Astrocyte of the spinal cord (primary cell): ENCODE data around the gene MYF6.

ENCODE experiments used
- DNase-seq: peaks from one replicate; pipeline ENCODE4 v3.0.0; 2011; ENCODE audit warnings: low read depth, low spot score
- H3K4me3 ChIP-seq: 2 replicates; pipeline ENCODE4 v1.5.1; 2011; ENCODE audit warnings: low read depth, mild to moderate bottlenecking, low read length, moderate library complexity
- CTCF ChIP-seq: IDR thresholded peaks from 2 replicates; pipeline ENCODE4 v1.5.1; 2012; ENCODE audit warnings: low read depth, mild to moderate bottlenecking, low read length, inconsistent platforms
- in situ Hi-C: cut with HindIII; loops from 2 replicates; pipeline ENCODE4 v1.10.0; 2017; ENCODE audit warnings: low sequenced_read_pairs

Gene MYF6

DNA sequence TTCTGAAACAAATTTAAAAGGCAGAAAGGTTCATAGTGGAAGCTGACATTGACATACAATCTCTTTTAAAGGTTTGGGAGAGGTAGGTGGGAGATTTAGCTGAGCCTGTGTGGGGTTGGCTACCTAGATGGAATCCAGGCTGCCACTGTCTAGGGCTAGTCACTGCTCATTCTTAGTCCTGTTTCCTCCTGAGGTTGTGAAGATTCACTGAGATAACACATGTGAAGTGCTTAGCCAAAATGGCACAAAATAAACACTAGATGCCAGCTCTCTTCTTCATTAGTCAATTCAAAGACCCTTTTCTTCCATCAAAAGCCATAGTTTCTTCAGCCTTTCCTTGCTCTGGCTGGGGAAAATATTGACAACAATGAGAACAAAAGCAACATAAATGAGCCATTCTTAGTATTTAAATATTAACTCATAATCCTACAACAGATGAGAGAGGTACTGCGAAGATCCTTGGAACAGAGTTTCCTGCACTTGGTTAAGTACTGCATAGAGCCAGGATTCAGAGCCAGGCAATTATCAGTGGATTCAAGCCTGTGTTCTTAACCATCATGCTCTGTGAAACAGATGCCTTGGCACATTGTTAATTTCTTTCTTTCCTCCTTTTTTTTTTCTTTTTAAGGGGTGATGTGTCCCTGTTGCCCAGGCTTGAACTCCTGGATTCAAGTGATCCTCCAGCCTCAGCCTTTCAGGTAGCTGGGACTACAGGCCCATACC, 3.5 kb downstream of the MYF6 start:
- H3K4me3 ChIP-seq: no peak overlapping the region
- in situ Hi-C loops: no loop called here
- DNase-seq: no peak
- TF ChIP-seq CTCF: no peak

- no peak overlapping the region for H3K4me3 ChIP-seq
- in situ Hi-C loops: no loop called here
- TF ChIP-seq CTCF: no peak
- DNase-seq: no peak
Observed at GRCh38 chr12:80711866-80712265, 4.4 kb downstream of the MYF6 start.

DNA sequence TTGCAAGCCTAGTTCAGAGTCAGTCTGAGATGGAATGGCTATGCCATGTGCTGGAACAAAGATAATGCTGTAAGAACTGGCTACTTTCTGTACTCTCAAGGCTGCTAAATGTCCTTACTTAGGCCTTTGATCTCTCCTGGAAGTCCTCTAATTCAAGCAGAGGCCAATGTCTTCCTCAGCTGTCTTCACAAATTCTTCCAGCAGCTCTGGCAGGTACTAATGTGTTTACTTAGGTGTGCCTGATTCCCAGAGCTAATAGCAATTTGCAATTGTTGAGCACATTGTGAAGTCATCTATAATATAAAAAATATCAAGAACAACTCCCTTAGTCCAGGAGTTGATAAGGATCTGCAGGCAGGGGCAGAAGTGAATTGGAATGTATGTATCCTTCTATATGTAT, 5.4 kb downstream of the MYF6 start:
- no peak overlapping the region for H3K4me3 ChIP-seq
- DNase-seq: no peak
- in situ Hi-C loops: no loop called here
- TF ChIP-seq CTCF: no peak

- in situ Hi-C loops: no loop called here
- DNase-seq: no peak
- TF ChIP-seq CTCF: no peak
- no peak overlapping the region for H3K4me3 ChIP-seq
Observed at GRCh38 chr12:80713419-80713818, 6.0 kb downstream of the MYF6 start.

GRCh38 chr12:80714055-80714454, 6.6 kb downstream of the MYF6 start:
- peak; percentile 53 for DNase-seq
- no peak for TF ChIP-seq CTCF
- in situ Hi-C loops: no loop called here
- H3K4me3 ChIP-seq: peak overlapping the region; percentile 19

DNA sequence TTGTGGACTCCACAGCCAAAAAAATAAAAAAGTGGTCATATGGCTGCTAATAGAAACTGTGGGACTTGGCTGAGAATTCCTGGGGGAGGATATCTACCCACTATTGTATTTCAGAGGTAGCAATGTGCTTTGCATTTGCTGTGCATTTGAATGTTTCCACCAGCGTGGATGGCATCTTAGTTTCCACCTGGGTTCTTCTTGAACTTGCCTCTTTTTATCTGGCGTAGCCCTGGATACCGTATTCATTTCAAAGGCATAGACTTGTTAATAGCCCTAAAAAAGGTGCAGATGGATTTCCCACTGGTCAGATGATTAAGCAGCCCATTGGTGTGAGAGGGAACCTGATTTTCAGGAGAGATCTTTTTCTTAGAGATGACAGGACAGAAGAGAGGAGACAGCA, 7.4 kb downstream of the MYF6 start:
- in situ Hi-C loops: no loop called here
- TF ChIP-seq CTCF: no peak
- no peak for DNase-seq

DNA sequence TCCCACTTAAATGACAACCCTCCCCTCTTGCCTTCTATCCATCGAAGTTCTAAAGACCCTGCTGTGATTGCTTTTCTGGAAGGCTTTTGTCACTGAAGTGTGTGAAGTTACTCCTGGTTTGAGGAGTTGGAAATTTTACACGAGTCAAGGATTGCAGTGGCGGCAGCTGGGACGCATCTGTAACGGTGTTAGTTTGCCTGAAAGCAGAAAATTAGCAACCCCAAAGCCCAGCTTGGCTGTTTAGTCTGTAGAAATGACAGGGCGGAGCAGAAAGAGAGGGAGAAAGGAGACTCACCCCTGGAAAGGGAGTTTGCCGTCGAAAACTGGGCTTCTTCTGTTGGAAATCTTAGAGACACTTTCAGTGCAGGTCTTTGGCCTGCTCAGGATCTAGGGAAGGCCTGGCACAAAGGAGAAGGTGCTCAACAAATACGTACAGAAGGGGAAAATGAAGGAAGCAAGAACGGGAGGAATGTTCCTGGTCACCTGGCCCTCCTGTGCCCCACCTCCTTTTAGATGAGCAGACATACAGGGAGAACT, 8.3 kb downstream of the MYF6 start:
- H3K4me3 ChIP-seq: no peak overlapping the region
- no peak for TF ChIP-seq CTCF
- in situ Hi-C loops: no loop called here

More for the DNA sequence above, 7.4 kb downstream of the MYF6 start:
- no peak overlapping the region for H3K4me3 ChIP-seq

More for the DNA sequence above, 8.3 kb downstream of the MYF6 start:
- no peak for DNase-seq
